ENCODE measurements around the gene CCDC57. TPM values are rescaled to one million over a fixed set of nuclear protein-coding genes. Genes with fewer than 3 reads are reported as not detected.
A peak's percentile ranks its signal among the peaks of the same experiment; 100 is the strongest.
"Not testable (repeated sequence)": the region's sequence is repeated elsewhere in the genome, so short reads cannot be mapped to it uniquely, and the experiment has no call there.

Gene CCDC57
- total RNA-seq, 1 experiment from 2014 or later: 4.7 TPM

DNA sequence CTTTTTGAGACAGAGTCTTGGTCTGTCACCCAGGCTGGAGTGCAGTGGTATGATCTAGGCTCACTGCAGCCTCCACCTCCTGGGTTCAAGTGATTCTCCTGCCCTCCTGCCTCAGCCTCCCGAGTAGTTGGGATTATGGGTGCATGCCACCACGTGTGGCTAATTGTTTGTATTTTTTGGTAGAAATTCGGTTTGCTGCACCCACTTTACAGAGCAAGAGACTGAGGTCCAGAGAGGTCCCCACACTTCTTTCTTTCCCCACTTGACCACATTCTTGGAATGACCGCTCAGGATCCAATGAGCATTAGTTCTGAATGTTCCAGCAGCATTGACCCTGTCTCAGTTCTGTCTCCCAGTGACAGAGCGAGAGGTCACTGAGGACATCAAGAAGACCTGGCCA lies 10.9 kb upstream of the CCDC57 start:
- DNase-seq (ENCODE audit: low spot score): no peak

GRCh38 chr17:82222816-82223215 lies 10.2 kb upstream of the CCDC57 start:
- DNase-seq (ENCODE audit: low spot score): no peak

DNA sequence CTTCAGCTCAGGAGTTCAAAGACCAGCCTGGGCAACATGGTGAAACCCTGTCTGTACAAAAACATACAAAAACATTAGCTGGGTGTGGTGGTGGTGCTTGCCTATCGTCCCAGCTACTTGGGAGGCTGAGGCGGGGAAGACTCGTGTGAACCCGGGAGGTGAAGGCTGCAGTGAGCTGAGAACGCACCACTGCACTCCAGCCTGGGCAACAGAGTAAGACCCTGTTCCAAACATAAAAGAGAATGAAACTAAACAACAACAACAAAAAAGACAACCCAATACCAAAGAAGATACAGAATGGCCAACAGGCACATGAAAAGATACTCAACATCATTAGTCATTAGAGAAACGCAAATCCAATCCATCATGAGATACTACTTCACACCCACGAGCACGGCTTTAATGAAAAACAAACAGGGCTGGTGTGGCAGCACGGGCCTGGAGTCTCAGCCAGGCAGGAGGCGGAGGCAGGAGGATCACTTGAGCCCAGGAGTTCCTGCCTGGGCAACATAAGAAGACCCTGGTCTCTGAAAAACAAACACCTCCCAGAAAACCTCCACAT lies 8.8 kb upstream of the CCDC57 start:
- no peak for DNase-seq (ENCODE audit: low spot score)

- no peak for DNase-seq (ENCODE audit: low spot score)
Observed at GRCh38 chr17:82219753-82220709, 7.4 kb upstream of the CCDC57 start.

- DNase-seq (ENCODE audit: low spot score): no peak
Observed at GRCh38 chr17:82219083-82219482, 6.4 kb upstream of the CCDC57 start.

DNA sequence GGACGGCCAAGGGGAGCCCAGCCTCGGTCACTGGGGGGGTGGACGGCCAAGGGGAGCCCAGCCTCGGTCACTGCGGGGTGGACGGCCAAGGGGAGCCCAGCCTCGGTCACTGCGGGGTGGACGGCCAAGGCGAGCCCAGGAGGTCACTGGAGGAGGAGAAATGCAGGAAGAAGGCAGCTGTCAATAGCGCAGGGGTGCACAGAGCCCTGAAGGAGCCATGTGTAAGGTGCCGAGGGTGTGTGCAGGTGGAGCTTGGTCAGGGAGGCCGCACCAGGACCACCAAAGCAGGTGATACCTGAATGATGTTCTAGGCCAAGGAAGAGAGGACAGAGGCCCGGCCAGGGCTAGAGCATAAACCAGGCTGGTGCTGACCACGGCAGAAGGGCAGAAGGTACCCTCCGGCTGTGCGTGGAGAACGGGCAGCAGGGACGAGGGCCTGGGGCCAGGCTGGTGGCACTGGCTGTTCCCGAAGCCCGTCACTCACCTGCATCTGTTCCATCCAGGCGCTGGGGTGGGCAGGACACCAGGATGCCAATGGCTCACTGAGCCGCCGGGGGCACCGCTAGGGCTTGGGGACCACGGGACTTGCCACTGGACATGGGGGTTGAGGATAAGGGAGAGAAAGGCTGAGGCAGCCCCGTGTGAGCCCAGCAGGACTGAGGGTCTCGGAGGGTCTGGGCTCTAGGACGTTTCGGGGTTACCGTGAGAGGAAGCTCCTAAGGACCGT lies 5.9 kb upstream of the CCDC57 start:
- DNase-seq (ENCODE audit: low spot score): no peak

- DNase-seq (ENCODE audit: low spot score): peak; percentile 83
Observed at GRCh38 chr17:82217530-82218204, 5.0 kb upstream of the CCDC57 start.

DNA sequence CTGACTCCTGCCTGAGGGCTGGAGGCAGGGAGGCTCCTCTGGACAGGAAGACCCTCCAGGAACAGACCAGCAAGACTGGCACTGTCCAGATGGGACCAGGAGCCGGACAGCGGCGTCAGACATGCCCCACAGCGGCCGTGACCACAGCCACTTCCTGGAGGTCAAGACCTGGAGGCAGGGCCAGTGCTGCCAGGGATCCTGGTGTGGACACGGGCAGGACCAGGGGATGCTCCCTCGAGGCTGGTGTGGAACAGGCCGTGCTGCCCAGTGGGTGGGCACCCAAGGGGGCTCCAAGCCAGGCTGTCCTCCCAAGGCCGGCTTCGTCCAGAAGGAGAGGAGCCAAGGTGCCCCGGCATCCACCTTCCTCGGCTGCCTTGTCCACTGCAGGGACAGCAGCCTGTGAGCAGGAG lies 4.5 kb upstream of the CCDC57 start:
- no peak for DNase-seq (ENCODE audit: low spot score)

GRCh38 chr17:82216301-82217119 lies 3.9 kb upstream of the CCDC57 start:
- peak; percentile 95 for DNase-seq (ENCODE audit: low spot score)

DNA sequence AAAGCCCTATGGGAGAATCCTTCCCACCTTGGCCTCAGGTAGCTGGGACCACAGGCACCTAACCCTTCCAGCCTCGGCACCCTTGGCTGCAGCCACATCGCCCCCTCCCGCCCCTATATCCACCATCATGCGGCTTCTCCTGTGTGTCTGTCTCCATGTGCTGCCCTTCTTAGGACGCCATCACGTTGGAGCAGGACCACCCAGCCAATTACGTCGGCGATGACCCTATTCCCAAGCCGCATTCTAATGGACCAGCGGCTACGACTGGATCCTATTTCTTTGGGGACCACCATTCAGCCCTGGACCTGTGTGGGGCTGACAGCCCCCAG lies 3.3 kb upstream of the CCDC57 start:
- no peak for DNase-seq (ENCODE audit: low spot score)

DNA sequence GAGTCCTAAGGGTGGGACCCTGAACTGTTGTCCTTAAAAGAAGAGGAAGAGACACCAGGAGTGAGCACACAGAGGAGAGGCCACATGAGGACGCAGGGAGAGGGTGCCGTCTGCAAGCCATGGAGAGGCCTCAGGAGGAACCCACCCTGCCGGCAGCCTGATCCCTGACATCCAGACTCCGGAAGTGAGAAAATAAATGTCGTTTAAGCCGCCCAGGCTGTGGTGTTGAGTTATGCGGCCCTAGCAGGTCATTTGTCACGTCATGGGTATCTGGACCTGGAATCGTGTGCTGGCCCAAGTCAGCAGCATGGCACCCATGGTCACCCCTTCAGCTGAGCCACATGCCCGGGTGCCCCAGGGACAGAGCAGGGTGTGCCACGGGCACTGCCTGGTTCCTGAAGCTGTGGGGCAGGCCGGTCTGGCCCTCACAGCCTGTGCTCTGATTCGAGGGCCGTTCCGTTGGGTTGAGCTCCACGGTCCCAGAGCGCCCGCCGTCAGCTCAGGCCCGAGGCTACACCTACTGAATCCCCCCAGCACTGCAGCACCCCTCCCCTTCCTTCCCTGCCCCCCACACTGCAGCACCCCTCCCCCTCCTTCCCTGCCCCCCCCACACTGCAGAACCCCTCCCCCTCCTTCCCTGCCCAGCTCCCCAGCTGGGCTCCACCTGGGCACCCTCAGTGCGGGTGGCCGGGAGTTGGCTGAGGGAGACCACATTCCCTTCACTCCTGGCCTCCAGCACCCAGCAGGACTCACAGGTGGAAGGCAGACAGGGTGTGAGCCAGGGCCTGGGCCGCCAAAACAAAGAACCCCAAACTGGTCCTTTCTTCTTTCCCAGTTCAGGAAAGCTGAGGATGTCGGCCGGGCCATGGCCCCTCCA lies 2.7 kb upstream of the CCDC57 start:
- peak; percentile 11 for DNase-seq (ENCODE audit: low spot score)

GRCh38 chr17:82214012-82214628 lies 1.5 kb upstream of the CCDC57 start:
- DNase-seq (ENCODE audit: low spot score): no peak

- peak; percentile 71 for DNase-seq (ENCODE audit: low spot score)
Observed at GRCh38 chr17:82213251-82214011, 789 bp upstream of the CCDC57 start.

DNA sequence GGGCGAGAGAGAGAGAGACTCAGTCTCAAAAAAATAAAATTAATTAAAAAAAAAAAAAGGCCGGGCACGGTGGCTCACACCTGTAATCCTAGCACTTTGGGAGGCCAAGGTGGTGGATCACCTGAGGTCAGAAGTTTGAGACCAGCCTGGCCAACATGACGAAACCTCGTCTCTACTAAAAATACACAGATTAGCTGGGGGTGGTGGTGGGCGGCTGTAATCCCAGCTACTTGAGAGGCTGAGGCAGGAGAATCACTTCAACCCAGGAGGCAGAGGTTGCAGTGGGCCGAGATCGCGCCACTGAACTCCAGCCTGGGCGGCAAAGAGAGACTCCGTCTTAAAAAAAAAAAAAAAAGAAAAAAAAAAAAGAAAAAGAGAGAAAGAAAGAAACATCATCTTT lies 2.0 kb downstream of the CCDC57 start:
- not testable (repeated sequence) for DNase-seq (ENCODE audit: low spot score)

- DNase-seq (ENCODE audit: low spot score): peak; percentile 90
Observed at GRCh38 chr17:82205720-82206508, 6.7 kb downstream of the CCDC57 start.

DNA sequence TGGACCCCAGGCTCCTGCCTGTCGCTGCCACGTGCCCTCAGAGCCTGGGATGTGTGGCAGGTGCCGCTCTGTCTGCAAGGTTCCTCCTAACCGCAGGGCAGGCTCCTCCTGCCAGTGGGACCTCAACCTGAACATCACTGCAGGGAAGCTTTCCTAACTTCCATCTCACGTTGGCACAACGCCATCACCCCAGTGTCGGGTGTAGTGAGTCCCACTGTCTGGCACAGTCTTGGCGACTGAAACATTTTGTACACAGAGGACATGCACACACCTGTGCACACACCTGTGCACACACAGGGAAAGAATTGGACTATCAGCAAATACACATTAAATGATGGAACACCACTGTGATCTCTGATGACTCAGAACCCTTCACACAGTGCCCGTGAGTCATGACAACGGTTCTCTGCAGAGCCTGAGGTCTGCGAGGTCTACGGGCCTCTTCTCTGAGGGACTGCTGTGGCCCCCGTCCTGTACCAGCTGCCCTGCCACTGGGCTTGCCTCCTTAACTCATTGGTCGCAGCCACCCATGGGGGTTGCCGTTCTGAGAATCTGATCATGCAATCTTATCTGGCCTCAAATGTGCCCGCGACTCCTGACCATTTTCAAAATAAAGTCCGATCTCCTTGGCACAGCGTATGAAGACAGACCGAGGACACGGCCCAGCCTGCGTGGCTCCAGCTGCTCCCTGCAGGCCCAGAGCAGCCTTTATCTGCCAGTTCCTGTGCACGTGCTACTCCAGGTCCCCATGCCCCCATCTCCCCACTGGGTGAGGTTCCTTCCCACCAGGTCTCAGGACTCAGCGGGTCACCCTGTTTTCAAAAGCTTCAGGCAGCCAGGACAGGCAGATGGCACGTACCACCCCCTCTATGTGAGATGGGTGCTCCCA lies 7.6 kb downstream of the CCDC57 start:
- DNase-seq (ENCODE audit: low spot score): peak; percentile 64

- no peak for DNase-seq (ENCODE audit: low spot score)
Observed at GRCh38 chr17:82203920-82204319, 8.7 kb downstream of the CCDC57 start.

All from H4 (cell line).